Vagina (tissue), 2 donors: Measurements from ENCODE around the gene COMMD3.

Experiments used
- POLR2A ChIP-seq, 2 donors: fragments of 450-650 bp; IDR thresholded peaks; one replicate each; pipeline ENCODE4 v1.6.1; 2017; ENCODE audit warnings: antibody characterized with exemption in 2 of 2, mild to moderate bottlenecking in 2 of 2, moderate library complexity in 2 of 2
- POLR2AphosphoS5 ChIP-seq, 2 donors: sonication (generic); formaldehyde crosslinking; IDR thresholded peaks; one replicate each; pipeline ENCODE4 v1.9.0; 2017; ENCODE audit warnings: antibody characterized with exemption in 2 of 2, mild to moderate bottlenecking in 2 of 2, low read depth in 1 of 2; ENCODE audit not compliant: insufficient read depth in 1 of 2
- TF ChIP-seq, protein P1 (sequence below), 3 experiments: fragments of 450-650 bp in 2 of 3; fragments of 200-600 bp in 1 of 3; sonication (generic) in 1 of 3; IDR thresholded peaks; one replicate each; pipeline ENCODE4 v1.5.1; 2017 to 2019; ENCODE audit warnings: antibody characterized with exemption in 3 of 3, mild to moderate bottlenecking in 2 of 3, moderate library complexity in 2 of 3

- TF ChIP-seq, protein P1, sequence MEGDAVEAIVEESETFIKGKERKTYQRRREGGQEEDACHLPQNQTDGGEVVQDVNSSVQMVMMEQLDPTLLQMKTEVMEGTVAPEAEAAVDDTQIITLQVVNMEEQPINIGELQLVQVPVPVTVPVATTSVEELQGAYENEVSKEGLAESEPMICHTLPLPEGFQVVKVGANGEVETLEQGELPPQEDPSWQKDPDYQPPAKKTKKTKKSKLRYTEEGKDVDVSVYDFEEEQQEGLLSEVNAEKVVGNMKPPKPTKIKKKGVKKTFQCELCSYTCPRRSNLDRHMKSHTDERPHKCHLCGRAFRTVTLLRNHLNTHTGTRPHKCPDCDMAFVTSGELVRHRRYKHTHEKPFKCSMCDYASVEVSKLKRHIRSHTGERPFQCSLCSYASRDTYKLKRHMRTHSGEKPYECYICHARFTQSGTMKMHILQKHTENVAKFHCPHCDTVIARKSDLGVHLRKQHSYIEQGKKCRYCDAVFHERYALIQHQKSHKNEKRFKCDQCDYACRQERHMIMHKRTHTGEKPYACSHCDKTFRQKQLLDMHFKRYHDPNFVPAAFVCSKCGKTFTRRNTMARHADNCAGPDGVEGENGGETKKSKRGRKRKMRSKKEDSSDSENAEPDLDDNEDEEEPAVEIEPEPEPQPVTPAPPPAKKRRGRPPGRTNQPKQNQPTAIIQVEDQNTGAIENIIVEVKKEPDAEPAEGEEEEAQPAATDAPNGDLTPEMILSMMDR (IDR thresholded peaks at IDR 0.05), result no peak
- no peak for TF ChIP-seq POLR2A (IDR thresholded peaks at IDR 0.05)
- TF ChIP-seq POLR2AphosphoS5 (IDR thresholded peaks at IDR 0.05; ENCODE audit: insufficient read depth in 1 of 2, low read depth in 1 of 2), result no peak
Measured at GRCh38 chr10:22305721-22306120, 10.5 kb upstream of the COMMD3 start.
